ENCODE measurements around the gene CXCR1.

Gene CXCR1

DNA sequence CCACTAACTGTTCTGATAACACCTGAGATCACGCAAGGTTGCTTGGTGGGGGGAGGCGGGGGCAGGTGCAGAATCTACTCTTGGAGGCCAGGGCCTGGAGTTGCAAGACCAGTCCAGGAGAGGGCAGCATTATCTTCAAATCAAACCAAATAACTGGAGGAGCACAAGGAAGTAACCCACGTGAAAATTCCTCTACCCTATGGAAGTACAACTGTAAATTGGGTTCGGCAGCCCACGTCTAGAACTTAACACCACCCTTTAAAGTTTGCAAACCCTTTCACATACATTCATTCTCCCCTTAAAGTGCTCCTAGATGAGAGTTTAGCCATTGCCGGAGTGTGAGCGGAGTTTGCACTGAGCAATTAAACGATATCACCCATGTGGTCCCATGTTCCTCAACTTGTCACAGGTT, 19.6 kb upstream of the CXCR1 start:
- H3K79me1 ChIP-seq (ENCODE audit: low read depth, low read length) = no peaks in the 10 kb centered on the region
- H2BK12ac ChIP-seq (ENCODE audit: low read length) = no peak overlapping the region
- peak; percentile 33 for DNase-seq (ENCODE audit: low spot score)
- peak overlapping the region; percentile 73 for H2AFZ ChIP-seq (ENCODE audit: low read length)
- H3K27me3 ChIP-seq (ENCODE audit: control insufficient read depth in 3 of 3, insufficient read depth in 3 of 3, low read depth in 1 of 3, low read length in 3 of 3) = peaks cover 0 to 23% (median 0%) of the 10 kb centered on the region in 3 experiments
- H3K14ac ChIP-seq (ENCODE audit: low read length) = no peak overlapping the region
- H3K23ac ChIP-seq (ENCODE audit: low read depth, low read length, poor library complexity) = no peak overlapping the region
- no peak overlapping the region for H4K91ac ChIP-seq (ENCODE audit: low read depth, low read length, poor library complexity)
- no CpG with 5 or more reads among the region's 8 CpGs for WGBS, 2 donors (ENCODE audit: extremely low coverage in 2 of 2, insufficient read length in 2 of 2, insufficient replicate concordance in 1 of 2)
- H3K9ac ChIP-seq (ENCODE audit: low read depth, low read length, poor library complexity) = no peak overlapping the region
- no peak overlapping the region for H2BK5ac ChIP-seq (ENCODE audit: low read length)
- H3K4me3 ChIP-seq (ENCODE audit: low read length in 2 of 2) = no peak overlapping the region
- H3K18ac ChIP-seq (ENCODE audit: low read length) = no peak overlapping the region
- H3K9me3 ChIP-seq (replicated peaks in 1 of 2; ENCODE audit: control insufficient read depth in 2 of 2, insufficient read depth in 1 of 2, low read depth in 1 of 2, low read length in 2 of 2) = no peaks in the 10 kb centered on the region
- H3K36me3 ChIP-seq (replicated peaks in 1 of 2; ENCODE audit: control insufficient read depth in 2 of 2, insufficient read depth in 2 of 2, low read length in 2 of 2) = no peaks in the 10 kb centered on the region
- H3K4me1 ChIP-seq (ENCODE audit: control insufficient read depth in 2 of 2, insufficient read depth in 1 of 2, low read depth in 1 of 2, low read length in 2 of 2) = peaks cover 0 to 5% of the 10 kb centered on the region in 2 donors
- no peak overlapping the region for H3K4ac ChIP-seq (ENCODE audit: low read length)
- no peak overlapping the region for H3K27ac ChIP-seq (replicated peaks; ENCODE audit: low read length)
- no peak overlapping the region for H2BK120ac ChIP-seq (ENCODE audit: low read depth, low read length)
- H4K8ac ChIP-seq (ENCODE audit: low read depth, low read length) = no peak overlapping the region
- no peak overlapping the region for H3K4me2 ChIP-seq (ENCODE audit: insufficient read depth, low read length, poor library complexity, severe bottlenecking)
- H2BK15ac ChIP-seq (ENCODE audit: low read length) = no peak overlapping the region
- H2AK5ac ChIP-seq (ENCODE audit: low read depth, low read length) = no peak overlapping the region

DNA sequence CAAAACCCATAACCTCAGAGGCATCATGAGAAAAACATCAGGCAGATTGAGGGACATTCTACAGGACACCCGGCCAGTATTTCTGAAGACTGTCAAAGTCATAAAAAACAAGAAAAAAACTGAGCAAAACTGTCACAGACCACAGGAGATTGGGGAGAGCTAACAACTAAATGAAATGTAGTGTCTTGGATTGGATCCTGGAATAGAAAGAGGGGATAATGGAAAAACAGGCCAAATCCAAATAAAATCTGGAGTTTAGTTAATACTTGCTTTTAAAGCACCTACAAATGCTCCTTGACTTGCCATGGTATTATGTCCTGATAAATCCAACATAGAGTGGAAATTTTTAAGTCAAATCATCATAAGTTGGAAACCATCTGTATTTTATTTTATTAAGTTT, 17.6 kb upstream of the CXCR1 start:
- Histone ChIP-seq H3K79me1 (ENCODE audit: low read depth, low read length) (no peaks in the 10 kb centered on the region), H3K9ac (ENCODE audit: low read depth, low read length, poor library complexity) (no peak overlapping the region)
- WGBS, 2 donors (ENCODE audit: extremely low coverage in 2 of 2, insufficient read length in 2 of 2, insufficient replicate concordance in 1 of 2) = no CpG with 5 or more reads among the region's 1 CpG

DNA sequence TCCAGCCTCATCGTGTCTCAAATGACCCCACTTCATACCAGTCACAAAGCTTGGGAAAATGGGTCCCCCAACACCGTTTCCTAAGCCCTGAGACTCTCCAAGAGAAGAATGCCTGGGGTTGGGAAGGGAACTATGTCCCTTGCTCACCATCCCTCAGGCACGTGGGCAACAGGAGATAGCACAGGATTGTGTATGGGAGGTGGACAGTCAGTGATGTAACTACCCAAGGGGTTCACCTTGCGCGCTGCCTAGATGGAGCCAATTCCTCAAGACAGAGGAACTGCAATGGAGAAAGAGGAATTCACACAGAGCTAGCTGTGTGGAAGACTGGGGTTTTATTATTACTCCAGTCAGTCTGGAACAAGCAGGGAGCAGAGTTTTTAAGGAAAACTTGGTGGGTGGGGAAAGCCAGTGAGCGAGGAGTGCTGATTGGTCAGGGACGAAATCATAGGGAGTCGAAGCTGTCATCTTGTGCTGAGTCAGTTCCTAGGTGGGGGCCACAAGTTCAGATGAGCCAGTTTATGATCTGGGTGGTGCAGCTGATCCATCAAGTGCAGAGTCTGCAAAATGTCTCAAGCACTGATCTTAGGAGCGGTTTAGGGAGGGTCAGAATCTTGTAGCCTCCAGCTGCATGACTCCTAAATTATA, 13.8 kb upstream of the CXCR1 start:
- H3K4me3 ChIP-seq (ENCODE audit: low read length in 2 of 2) = no peak overlapping the region
- H4K8ac ChIP-seq (ENCODE audit: low read depth, low read length) = no peak overlapping the region
- H4K91ac ChIP-seq (ENCODE audit: low read depth, low read length, poor library complexity) = no peak overlapping the region
- H3K36me3 ChIP-seq (replicated peaks in 1 of 2; ENCODE audit: control insufficient read depth in 2 of 2, insufficient read depth in 2 of 2, low read length in 2 of 2) = no peaks in the 10 kb centered on the region
- no peak overlapping the region for H2AK5ac ChIP-seq (ENCODE audit: low read depth, low read length)
- H2BK15ac ChIP-seq (ENCODE audit: low read length) = no peak overlapping the region
- no peak overlapping the region for H2BK5ac ChIP-seq (ENCODE audit: low read length)
- DNase-seq (ENCODE audit: low spot score) = no peak
- peaks cover 0 to 29% (median 0%) of the 10 kb centered on the region in 3 experiments for H3K27me3 ChIP-seq (ENCODE audit: control insufficient read depth in 3 of 3, insufficient read depth in 3 of 3, low read depth in 1 of 3, low read length in 3 of 3)
- H3K4me2 ChIP-seq (ENCODE audit: insufficient read depth, low read length, poor library complexity, severe bottlenecking) = no peak overlapping the region
- no peak overlapping the region for H3K18ac ChIP-seq (ENCODE audit: low read length)
- no peak overlapping the region for H2BK12ac ChIP-seq (ENCODE audit: low read length)
- no peak overlapping the region for H3K23ac ChIP-seq (ENCODE audit: low read depth, low read length, poor library complexity)
- no peaks in the 10 kb centered on the region for H3K4me1 ChIP-seq (ENCODE audit: control insufficient read depth in 2 of 2, insufficient read depth in 1 of 2, low read depth in 1 of 2, low read length in 2 of 2)
- H3K14ac ChIP-seq (ENCODE audit: low read length) = no peak overlapping the region
- no peak overlapping the region for H3K4ac ChIP-seq (ENCODE audit: low read length)
- no peaks in the 10 kb centered on the region for H3K9me3 ChIP-seq (replicated peaks in 1 of 2; ENCODE audit: control insufficient read depth in 2 of 2, insufficient read depth in 1 of 2, low read depth in 1 of 2, low read length in 2 of 2)
- H3K27ac ChIP-seq (replicated peaks; ENCODE audit: low read length) = no peak overlapping the region
- no peaks in the 10 kb centered on the region for H3K79me1 ChIP-seq (ENCODE audit: low read depth, low read length)
- H2BK120ac ChIP-seq (ENCODE audit: low read depth, low read length) = no peak overlapping the region
- no CpG with 5 or more reads among the region's 9 CpGs for WGBS, 2 donors (ENCODE audit: extremely low coverage in 2 of 2, insufficient read length in 2 of 2, insufficient replicate concordance in 1 of 2)
- H3K9ac ChIP-seq (ENCODE audit: low read depth, low read length, poor library complexity) = no peak overlapping the region
- no peak overlapping the region for H2AFZ ChIP-seq (ENCODE audit: low read length)

More for the DNA sequence above, 17.6 kb upstream of the CXCR1 start:
- Histone ChIP-seq H3K36me3 (replicated peaks in 1 of 2; ENCODE audit: control insufficient read depth in 2 of 2, insufficient read depth in 2 of 2, low read length in 2 of 2) (no peaks in the 10 kb centered on the region), H2BK120ac (ENCODE audit: low read depth, low read length) (no peak overlapping the region), H4K91ac (ENCODE audit: low read depth, low read length, poor library complexity) (no peak overlapping the region), H3K4ac (ENCODE audit: low read length) (no peak overlapping the region), H3K18ac (ENCODE audit: low read length) (no peak overlapping the region), H3K27ac (replicated peaks; ENCODE audit: low read length) (no peak overlapping the region), H2AFZ (ENCODE audit: low read length) (no peak overlapping the region), H3K9me3 (replicated peaks in 1 of 2; ENCODE audit: control insufficient read depth in 2 of 2, insufficient read depth in 1 of 2, low read depth in 1 of 2, low read length in 2 of 2) (no peaks in the 10 kb centered on the region), H3K14ac (ENCODE audit: low read length) (no peak overlapping the region), H2BK15ac (ENCODE audit: low read length) (no peak overlapping the region), H2BK12ac (ENCODE audit: low read length) (no peak overlapping the region), H3K4me1 (ENCODE audit: control insufficient read depth in 2 of 2, insufficient read depth in 1 of 2, low read depth in 1 of 2, low read length in 2 of 2) (peaks cover 0 to 5% of the 10 kb centered on the region in 2 donors), H3K4me3 (ENCODE audit: low read length in 2 of 2) (no peak overlapping the region), H2AK5ac (ENCODE audit: low read depth, low read length) (no peak overlapping the region), H4K8ac (ENCODE audit: low read depth, low read length) (no peak overlapping the region), H3K23ac (ENCODE audit: low read depth, low read length, poor library complexity) (no peak overlapping the region), H3K4me2 (ENCODE audit: insufficient read depth, low read length, poor library complexity, severe bottlenecking) (no peak overlapping the region), H3K27me3 (ENCODE audit: control insufficient read depth in 3 of 3, insufficient read depth in 3 of 3, low read depth in 1 of 3, low read length in 3 of 3) (peaks cover 0 to 37% (median 0%) of the 10 kb centered on the region in 3 experiments), H2BK5ac (ENCODE audit: low read length) (no peak overlapping the region)
- DNase-seq (ENCODE audit: low spot score) = no peak

DNA sequence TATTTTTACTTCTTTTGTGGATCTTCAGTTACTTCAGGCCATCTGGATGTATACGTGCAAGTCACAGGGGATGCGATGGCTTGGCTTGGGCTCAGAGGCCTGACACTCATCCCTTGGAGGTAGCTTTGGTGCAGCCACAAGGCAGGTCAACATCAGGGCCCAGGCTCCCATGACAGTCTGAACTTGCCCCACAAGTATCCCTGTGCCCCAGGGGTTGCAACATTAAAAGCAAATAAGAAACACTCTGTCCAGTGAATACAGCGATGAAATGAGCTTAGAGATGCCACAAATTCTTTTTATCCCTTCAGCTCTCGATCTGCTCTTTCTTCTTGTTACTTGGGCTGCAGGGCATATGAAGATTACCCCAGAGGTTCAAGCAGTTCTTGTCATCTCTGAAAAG, 13.0 kb upstream of the CXCR1 start:
- Histone ChIP-seq H3K23ac (ENCODE audit: low read depth, low read length, poor library complexity) (no peak overlapping the region), H3K18ac (ENCODE audit: low read length) (no peak overlapping the region), H4K8ac (ENCODE audit: low read depth, low read length) (no peak overlapping the region), H3K27ac (replicated peaks; ENCODE audit: low read length) (no peak overlapping the region), H3K27me3 (ENCODE audit: control insufficient read depth in 3 of 3, insufficient read depth in 3 of 3, low read depth in 1 of 3, low read length in 3 of 3) (peaks cover 0 to 27% (median 0%) of the 10 kb centered on the region in 3 experiments), H3K4ac (ENCODE audit: low read length) (no peak overlapping the region), H4K91ac (ENCODE audit: low read depth, low read length, poor library complexity) (no peak overlapping the region), H2BK120ac (ENCODE audit: low read depth, low read length) (no peak overlapping the region), H2AFZ (ENCODE audit: low read length) (no peak overlapping the region), H3K79me1 (ENCODE audit: low read depth, low read length) (no peaks in the 10 kb centered on the region), H3K4me2 (ENCODE audit: insufficient read depth, low read length, poor library complexity, severe bottlenecking) (no peak overlapping the region), H3K4me3 (ENCODE audit: low read length in 2 of 2) (no peak overlapping the region), H2AK5ac (ENCODE audit: low read depth, low read length) (no peak overlapping the region), H3K9me3 (replicated peaks in 1 of 2; ENCODE audit: control insufficient read depth in 2 of 2, insufficient read depth in 1 of 2, low read depth in 1 of 2, low read length in 2 of 2) (no peaks in the 10 kb centered on the region), H2BK12ac (ENCODE audit: low read length) (no peak overlapping the region), H2BK5ac (ENCODE audit: low read length) (no peak overlapping the region), H2BK15ac (ENCODE audit: low read length) (no peak overlapping the region), H3K14ac (ENCODE audit: low read length) (no peak overlapping the region), H3K9ac (ENCODE audit: low read depth, low read length, poor library complexity) (no peak overlapping the region), H3K4me1 (ENCODE audit: control insufficient read depth in 2 of 2, insufficient read depth in 1 of 2, low read depth in 1 of 2, low read length in 2 of 2) (no peaks in the 10 kb centered on the region), H3K36me3 (replicated peaks in 1 of 2; ENCODE audit: control insufficient read depth in 2 of 2, insufficient read depth in 2 of 2, low read length in 2 of 2) (no peaks in the 10 kb centered on the region)
- no CpG with 5 or more reads among the region's 4 CpGs for WGBS, 2 donors (ENCODE audit: extremely low coverage in 2 of 2, insufficient read length in 2 of 2, insufficient replicate concordance in 1 of 2)
- no peak for DNase-seq (ENCODE audit: low spot score)
